Activated CD8-positive, alpha-beta memory T cell treated with anti-CD3 and anti-CD28 coated beads for 1 hour (primary cell): ENCODE data around the gene CAAP1.
"Not testable (repeated sequence)": the region's sequence is repeated elsewhere in the genome, so short reads cannot be mapped to it uniquely, and the experiment has no call there.

ENCODE experiments used
- DNase-seq, 2 donors: peaks; one replicate each; pipeline ENCODE4 v3.0.0-alpha.2; 2020; ENCODE audit warnings: low read depth in 1 of 2; ENCODE audit errors: extremely low read depth in 1 of 2

The CAAP1 gene

GRCh38 chr9:26892251-26893029 lies at the start of gene CAAP1:
CAAP1 (minus strand) TSS chr9:26892802; CDS start chr9:26892715, 87 bp downstream.
- peak; percentile 83 to 89 for DNase-seq

- DNase-seq: no peak
Observed at GRCh38 chr9:26940779-26941178, 48.2 kb upstream of the CAAP1 start.

GRCh38 chr9:26939955-26940711 lies 47.5 kb upstream of the CAAP1 start:
- no peak for DNase-seq

GRCh38 chr9:26937816-26938371 lies 45.3 kb upstream of the CAAP1 start:
- DNase-seq: no peak

- DNase-seq: no peak
Observed at GRCh38 chr9:26935847-26936246, 43.2 kb upstream of the CAAP1 start.

- no peak for DNase-seq
Observed at GRCh38 chr9:26928902-26929495, 36.4 kb upstream of the CAAP1 start.

GRCh38 chr9:26925609-26926008 lies 33.0 kb upstream of the CAAP1 start:
- no peak for DNase-seq

- no peak for DNase-seq
Observed at GRCh38 chr9:26919698-26920097, 27.1 kb upstream of the CAAP1 start.

- no peak for DNase-seq
Observed at GRCh38 chr9:26913138-26913668, 20.6 kb upstream of the CAAP1 start.

- no peak for DNase-seq
Observed at GRCh38 chr9:26904671-26905070, 12.1 kb upstream of the CAAP1 start.

GRCh38 chr9:26904070-26904469 lies 11.5 kb upstream of the CAAP1 start:
- no peak for DNase-seq

GRCh38 chr9:26893030-26893676 lies 551 bp upstream of the CAAP1 start:
- DNase-seq: no peak

GRCh38 chr9:26891726-26892125 lies 876 bp downstream of the CAAP1 start:
- no peak for DNase-seq

- DNase-seq: no peak
Observed at GRCh38 chr9:26888271-26888670, 4.3 kb downstream of the CAAP1 start.

- no peak for DNase-seq
Observed at GRCh38 chr9:26882154-26882553, 10.4 kb downstream of the CAAP1 start.

GRCh38 chr9:26880262-26880661 lies 12.3 kb downstream of the CAAP1 start:
- DNase-seq: no peak

- not testable (repeated sequence) for DNase-seq
Observed at GRCh38 chr9:26875155-26875554, 17.4 kb downstream of the CAAP1 start.

GRCh38 chr9:26870292-26870691 lies 22.3 kb downstream of the CAAP1 start:
- no peak for DNase-seq

- no peak for DNase-seq
Observed at GRCh38 chr9:26863074-26863473, 29.5 kb downstream of the CAAP1 start.

GRCh38 chr9:26856413-26857032 lies 36.1 kb downstream of the CAAP1 start:
- no peak for DNase-seq
